ENCODE results near the gene RFC5.

The RFC5 gene

DNA sequence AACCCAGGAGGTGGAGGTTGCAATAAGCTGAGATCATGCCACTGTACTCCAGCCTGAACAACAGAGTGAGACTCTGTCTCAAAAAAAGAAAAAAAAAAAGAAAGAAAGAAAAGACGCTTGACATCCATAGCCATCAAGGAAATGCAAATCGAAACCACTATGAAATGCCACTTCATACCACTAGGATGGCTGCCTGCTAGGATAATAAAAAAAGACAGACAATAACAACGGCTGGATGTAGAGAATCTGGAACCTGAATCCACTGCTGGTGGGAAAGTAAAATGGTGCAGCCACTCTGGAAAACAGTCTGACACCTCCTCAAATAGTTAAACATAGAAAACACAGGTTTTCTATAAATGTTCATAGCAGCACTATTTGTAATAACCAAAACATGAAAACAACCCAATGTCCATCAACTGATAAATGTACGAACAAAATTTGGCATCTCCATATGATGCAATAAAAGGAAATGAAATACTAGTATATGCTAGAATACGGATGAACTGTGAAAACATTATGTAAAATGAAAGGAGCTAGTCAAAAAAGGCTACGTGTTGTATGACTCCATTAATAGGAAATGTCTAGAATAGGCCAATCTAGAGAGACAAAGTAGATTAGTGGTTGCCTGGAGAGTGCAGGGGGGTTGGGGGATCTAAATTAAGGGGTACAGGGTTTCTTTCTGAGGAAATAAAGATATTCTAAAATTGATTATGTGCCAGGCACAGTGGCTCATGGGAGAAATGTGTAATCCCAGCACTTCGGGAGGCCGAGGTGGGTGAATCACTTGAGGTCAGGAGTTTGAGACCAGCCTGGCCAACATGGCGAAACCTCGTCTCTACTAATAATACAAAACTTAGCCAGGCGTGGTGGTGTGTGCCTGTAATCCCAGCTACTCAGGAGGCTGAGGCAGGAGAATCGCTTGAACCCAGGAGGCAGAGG is 34.7 kb downstream of the RFC5 start:
- no peak for FAIRE-seq

DNA sequence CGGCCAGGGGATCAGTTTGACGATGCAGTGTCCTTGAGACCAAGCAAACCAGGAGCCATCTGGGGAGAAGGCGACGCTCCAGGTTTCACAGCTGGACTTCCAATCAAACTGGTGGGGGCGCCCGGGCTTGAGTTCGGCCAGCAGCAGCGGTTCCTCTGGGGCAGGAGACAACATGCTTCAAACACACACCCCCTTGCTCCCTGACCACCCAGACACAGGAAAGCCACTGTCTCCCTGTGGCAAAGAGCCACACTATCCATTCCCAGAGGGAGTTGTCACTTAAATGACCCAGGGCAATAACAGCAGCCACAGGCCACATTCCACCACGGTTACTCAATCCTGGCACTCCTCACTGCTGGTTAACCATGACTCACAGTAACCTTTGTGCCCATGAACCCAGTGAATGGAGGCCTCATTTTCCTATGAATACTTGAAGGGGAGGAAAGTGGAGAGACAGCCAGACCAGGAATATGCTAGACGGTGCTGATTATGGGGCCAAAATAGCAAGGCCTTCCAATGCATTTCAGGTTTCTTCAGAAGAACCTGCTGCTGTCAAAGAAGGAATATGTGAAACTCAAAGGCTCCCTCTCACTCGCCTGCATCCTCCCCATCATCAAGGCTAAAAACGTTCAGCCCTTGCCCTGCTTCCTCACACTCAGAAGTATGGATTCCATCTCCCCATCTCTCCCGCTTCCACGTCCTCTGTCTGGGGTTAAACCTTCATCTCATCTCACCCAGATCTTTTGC is 36.0 kb downstream of the RFC5 start:
- no peak for FAIRE-seq
- peak; percentile 92 for DNase-seq (ENCODE audit: low spot score)

More for the DNA sequence above, 34.7 kb downstream of the RFC5 start:
- no peak for DNase-seq (ENCODE audit: low spot score)

DNA sequence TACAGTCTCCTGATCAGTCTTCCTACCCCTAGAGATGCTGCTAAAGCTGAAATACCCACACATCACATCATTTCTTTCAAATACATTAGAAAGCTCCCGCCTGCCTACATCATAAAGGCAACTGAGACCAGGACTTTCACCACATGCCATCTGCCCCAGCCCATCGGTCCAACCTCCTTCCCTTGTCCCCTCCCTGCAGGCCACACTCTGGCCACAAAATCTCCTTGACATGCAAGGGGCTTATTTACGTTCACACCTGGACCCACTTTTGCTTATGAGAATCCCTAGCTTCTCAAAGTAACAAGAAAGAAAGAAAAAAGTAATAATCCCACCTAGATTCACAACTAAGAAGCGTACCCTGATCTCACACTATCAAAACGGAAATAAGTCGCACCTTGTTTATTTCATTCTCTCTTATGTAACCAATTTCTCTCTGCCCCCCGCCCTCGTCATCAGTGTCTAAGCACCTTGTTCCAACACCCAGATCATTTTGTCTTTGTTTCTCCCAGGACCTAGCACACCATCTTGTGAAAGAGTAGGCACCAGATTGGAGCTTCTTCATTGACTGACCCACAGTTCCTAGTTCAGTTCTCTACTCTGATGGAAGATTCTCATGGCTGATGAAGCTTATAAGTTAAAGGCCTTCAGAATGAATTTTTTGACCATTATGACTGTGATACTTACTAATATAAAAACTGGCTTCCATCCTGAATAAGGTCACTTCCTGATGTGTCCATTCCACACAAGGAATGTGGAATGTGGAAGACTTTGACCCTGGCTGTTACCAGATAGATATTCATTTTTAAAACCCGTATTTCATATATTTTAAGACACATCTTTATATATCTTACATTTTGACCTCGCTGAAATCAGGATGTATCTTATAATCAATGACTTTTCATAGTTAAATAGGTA is 36.8 kb downstream of the RFC5 start:
- DNase-seq (ENCODE audit: low spot score): no peak
- FAIRE-seq: no peak

DNA sequence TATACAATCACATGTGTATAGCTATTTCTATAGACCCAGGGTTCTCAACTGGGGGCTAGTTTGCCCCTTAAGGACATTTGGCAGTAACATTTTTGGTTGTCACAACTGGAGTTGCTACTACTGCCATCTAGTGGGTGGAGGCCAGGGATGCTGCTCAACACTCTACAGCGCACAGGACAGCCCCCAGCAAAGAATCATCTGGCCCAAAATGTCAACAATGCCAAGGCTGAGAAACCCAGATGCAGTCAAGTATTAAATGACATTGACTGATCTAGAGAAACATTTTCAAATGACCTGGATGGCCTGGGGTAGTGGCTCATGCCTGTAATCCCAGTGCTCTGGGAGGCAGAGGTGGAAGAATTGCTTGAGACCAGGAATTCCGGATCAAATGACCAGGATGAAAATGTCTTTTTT is 38.6 kb downstream of the RFC5 start:
- DNase-seq (ENCODE audit: low spot score) (peak; percentile 45), FAIRE-seq (no peak)

DNA sequence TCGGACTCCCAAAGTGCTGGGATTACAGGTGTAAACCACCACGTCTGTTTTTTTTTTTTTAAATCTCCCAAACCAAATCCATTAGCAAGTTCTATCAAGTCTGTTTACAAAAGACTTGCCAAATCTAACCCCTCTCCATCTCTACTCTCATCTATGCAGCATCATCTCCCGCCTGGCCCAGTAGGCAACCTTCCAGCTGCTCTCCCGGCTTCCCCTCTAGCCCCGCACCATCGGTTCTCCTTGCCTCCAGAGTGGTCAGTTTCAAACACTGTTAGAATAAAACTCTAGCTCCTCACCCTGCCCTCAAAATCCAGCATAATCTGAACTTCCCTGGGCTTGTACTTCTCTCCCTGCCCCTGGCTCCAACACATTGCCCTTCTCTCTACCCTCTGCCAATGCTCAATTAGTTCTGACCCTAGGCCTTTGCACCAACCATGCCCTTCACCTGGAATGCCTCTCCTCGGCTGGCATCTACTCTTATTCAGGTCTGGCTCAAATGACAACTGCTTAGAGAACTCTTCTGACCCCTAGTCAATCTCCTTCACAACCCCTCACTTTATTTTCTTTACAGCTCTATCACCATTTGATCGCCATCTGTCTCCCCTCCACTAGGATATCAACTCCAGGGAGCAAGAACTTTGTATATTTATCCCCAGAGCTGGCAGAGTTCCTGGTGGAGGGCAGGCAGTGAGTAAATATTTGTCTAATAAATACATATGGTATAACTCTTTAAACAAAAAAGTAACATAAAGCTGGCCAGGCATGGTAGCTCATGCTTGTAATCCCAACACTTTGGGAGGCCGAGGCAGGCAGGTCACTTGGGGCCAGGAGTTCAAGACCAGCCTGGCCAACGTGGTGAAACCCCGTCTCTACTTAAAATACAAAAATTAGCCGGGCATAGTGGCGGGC is 39.6 kb downstream of the RFC5 start:
- FAIRE-seq: no peak
- DNase-seq (ENCODE audit: low spot score): no peak

DNA sequence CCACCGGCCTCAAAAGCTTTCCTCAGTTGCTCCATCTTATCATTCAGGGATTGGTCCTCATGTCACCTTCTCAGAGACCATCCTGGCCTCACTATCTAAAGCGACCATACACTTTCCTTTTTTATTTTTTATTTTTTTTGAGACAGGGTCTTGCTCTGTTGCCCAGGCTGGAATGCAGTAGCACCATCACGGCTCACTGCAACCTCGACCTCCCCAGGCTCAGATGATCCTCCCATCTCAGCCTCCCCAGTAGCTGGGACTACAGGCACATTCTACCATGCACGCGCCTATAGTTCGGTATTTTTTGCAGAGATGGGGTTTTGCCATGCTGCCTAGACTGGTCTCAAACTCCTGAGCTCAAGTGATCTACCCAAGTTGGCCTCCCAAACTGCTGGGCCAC is 41.7 kb downstream of the RFC5 start:
- FAIRE-seq: no peak
- DNase-seq (ENCODE audit: low spot score): no peak

DNA sequence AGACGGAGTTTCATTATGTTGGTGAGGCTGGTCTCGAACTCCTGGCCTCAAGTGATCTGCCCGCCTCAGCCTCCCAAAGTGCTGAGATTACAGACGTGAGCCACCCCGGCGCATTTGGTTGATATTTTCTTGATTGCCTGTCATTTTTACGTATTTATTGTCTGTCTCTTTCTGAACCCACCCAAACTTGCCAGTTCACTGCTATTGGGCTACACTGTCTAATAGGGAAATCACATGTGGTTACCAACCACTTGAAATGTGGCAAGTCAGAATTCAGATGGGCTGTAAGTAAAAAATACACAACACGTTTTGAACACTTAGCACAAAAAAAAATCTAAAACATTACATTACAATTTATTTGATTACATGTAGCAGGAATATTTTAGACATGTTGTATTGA is 42.4 kb downstream of the RFC5 start:
- FAIRE-seq (no peak), DNase-seq (ENCODE audit: low spot score) (no peak)

DNA sequence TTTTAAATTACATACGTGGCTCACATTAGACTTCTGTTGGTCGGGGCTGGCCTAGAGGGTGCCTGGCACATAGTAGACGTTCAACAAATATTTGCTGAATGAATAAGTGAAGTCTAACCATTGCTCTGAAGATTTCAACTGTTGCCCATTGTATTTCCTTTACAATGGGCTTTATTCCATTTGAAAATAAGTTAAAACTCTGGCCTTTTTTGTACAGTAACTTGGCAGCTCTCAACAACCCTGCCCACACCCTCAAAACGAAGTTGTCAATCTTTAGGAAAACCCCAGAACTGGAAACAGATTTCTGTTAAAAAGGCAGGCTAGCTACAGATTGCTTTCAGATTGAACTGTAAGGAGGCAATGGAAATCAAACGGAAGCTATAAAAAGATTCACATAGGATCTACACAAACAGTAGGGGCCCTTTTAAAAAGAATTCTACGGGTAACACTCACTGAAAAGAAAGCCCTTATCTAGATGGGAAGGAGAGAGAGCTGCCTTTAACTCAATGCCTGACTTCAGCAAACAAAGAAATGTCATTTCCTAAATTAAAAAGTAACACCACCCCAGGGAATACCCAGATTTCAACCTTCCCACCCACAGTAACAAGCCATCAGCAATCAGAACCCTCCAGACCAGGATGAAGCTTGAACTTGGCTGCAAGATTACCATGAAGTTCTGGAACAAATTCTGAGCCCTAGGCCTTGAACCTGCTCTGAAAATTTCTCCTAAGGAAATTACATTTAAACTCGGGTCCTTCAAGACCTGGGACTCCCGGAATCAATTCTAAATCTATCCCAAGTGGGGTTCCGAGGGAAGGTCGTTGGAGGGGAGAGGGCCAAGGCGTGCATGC is 43.1 kb downstream of the RFC5 start:
- no peak for FAIRE-seq
- no peak for DNase-seq (ENCODE audit: low spot score)

DNA sequence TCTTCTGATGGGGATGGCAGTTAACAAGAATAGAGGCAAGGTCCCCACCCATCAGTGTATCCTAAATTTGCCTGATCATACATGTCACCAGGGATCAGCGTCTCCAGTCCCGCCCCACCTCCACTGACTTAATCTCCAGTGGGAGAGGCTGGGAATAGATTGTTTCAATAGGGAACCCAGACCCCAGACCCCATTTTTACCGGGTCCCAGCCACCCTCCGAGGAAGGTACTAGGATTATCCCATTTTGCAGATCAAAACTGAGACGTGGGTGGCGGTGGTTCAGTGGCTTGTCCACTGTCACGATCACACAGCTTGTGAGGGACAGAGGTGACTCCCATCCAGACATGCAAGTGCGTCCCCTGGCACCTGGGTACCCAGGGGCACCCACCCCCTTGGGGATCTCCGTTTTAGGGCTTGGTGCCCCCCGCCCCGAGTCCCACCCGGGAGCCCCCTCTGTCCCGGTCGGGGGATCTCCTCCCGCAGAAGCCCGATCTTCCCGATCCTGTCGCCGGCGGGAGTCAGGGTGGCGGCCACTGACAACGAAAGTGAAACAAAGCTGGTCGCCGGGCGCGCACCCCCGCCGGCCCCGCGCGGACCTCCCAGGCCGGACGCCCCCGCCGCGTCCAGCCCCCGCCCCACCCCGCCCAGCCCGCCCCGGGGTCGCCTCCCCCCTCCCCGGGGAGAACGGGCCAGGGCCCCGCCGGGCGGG is 44.0 kb downstream of the RFC5 start:
- FAIRE-seq (no peak), DNase-seq (ENCODE audit: low spot score) (peak; percentile 54)

DNA sequence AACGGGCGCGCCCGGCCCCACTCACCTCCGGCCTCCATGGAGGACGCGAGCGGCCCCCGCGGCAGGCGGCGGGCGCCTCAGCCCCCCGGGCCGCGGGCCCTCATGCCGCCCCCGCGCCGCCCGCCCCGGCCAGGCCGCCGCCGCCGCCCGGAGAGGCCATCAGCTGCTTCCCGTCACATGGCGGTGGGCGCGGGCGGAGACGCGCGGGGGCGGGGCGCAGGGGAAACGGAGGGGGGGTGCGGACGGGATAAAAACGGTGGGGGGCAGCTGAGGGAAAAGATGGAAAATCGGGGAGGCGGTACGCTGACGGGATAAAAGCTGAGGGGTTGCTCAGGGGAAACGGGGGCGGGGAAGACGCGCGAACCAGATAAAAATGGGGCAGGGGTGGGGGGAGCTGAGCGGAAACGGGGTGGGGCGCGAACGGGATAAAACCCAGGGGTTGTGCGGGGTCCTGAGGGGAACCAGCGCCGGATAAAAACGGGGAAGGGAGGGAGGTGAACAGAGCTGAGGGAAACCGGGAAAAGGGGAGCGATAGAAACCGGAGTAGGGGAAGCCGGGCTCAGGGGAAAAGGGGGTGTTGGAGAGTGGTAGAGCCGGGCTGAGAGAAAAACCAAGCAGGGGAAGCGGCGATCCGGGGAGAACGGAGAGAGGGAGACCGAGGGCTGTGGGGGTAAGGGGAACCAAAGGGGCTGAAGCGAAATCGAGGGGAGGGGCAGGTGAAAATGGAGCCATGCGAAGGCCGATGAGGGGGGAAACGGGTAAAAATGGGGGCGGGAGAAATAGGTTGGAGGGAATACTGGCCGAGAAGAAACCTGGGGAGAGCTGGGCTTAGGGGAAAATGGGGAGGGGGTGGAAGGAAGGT is 44.7 kb downstream of the RFC5 start, which contains the start of gene WSB2:
Gene WSB2, minus strand, starts transcription at position 169 of the 862 bp plus-strand sequence. Its CDS starts 131 bp downstream, at position 38.
- peak; percentile 73 for DNase-seq (ENCODE audit: low spot score)
- no peak for FAIRE-seq

DNA sequence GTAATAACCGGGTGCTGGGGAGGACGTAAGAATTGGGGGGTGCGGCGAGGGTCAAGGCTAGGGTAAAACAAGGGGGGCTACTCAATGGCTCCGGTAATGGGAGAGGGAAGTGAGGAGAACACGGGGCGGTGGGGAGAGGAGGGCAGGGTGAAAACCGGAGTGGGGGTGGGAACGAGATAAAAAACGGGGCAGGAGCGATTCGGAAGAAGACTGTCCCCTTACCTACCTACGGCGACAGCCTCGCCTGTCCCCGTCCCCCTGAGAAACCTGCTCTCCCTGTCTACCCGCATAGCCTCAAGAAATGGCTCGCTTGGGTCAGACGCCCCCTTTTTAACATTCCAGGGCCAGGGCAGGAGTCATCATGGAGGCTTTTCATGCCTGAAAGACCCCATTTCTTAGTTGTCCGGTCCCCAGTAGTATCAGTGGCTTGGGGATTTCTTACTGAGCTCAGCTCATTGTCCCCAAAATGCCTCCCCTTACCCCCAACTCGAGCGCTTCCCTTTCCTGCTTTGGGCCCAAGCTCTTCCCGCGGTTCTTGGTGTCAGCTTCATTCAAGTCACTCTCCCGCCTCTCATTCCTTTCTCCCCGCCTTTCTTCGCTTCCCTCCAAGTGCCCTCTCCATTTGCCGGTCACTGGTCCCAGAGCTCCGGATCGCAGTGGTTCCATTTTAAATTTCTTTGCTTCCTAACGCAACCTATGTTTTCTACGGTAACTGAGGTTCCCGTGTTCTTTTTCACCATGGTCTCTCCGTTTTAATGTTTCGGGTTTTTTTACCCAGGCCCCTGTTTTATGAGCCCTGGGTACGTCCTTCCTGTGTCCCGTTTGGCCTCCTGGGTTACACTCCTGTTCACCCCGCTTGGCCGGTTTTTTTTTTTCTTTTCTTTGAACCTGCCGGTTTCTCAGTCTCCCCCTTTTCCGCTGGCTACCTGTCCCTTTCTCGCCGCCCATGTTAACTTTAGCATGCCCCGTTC is 45.7 kb downstream of the RFC5 start:
- DNase-seq (ENCODE audit: low spot score) (peak; percentile 69), FAIRE-seq (no peak)

DNA sequence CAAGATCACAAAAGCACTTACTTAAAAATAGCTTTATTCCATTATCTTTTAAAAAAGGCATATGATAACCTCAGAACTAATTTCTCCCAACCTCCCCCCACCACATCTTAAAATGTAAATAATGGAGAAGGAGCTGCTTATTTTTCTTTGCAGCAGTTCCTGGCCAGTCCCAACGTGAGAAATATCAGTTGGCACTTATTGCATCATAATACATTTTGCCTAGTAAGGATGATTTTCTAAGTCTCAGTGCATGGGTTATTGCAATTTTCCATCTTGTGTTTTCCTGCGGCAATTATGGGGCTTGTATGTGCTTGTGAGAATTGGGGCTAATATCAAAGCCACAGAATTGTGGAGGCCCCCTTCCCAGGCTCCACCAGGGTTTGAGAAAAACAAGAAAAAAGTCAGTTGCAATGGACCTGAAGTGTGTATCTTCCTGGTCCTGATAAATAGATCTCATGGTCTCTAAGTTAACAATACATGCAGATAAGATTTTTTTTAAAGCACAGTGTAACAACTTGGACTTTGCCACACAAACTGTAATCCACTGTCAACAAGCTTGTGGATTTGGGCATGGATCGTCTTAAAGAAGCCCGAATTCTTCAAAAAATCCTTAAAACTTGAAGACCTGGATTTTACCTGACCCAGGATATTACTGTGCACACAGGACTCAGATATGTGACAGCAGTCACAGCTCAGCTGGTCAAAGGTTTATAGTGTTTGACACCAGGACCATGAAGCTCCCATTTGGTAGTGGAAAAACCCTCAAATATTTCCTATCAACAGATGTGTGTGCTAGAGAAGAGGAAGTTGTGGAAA is 47.3 kb downstream of the RFC5 start:
- no peak for FAIRE-seq
- no peak for DNase-seq (ENCODE audit: low spot score)

DNA sequence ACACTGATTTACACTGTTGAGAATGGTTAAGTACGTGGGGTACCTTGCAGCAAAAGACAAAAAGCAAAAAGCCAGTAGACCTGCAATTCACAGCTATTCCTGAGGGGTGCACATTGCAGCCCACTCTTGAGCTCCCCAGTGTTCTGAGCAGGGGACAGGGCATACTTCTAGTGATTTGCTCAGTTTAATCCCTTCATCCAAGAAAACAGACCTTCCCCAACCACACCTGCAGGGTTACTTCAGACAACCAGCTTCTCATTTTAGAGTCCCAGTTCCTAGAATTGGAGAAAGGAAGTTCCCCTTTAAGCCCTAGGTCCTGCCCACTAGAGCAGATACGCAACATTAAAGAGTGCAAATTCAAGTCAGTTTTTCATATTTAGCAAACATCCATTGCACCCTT is 48.1 kb downstream of the RFC5 start:
- no peak for DNase-seq (ENCODE audit: low spot score)
- FAIRE-seq: no peak

DNA sequence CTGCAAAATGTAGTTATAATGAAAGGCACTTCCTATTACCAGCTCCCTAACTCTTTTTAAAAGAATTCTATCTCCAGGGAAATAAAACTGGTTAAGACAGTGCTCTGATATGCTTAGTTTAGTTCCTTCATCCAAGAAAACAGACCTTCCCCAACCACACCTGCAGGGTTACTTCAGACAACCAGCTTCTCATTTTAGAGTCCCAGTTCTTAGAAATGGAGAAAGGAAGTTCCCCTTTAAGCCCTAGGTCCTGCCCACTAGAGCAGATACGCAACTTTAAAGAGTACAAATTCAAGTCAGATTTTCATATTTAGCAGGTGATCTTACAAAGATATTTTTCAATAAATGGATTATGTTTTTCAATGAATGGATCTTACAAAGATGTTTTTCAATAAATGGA is 48.9 kb downstream of the RFC5 start:
- DNase-seq (ENCODE audit: low spot score) (no peak), FAIRE-seq (no peak)

DNA sequence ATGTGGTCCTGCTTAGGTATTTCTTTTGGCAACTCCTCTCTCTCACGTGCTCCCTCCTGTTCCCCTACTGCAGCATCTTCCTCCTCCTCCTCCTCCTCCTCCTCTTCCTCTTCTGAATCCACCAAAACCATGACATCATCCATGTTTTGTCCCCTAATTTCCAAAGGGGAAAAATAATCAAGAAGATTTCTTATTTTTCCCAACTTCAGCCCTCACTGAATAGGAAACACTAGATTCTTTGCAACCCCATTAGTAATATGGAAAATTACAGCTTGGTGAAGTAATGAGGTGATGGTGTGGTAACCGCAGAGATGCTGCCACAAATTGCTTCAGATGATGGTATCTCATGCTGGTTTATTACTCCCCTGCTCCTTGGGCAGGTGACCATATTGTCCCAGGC is 51.9 kb downstream of the RFC5 start:
- DNase-seq (ENCODE audit: low spot score) (no peak), FAIRE-seq (no peak)

DNA sequence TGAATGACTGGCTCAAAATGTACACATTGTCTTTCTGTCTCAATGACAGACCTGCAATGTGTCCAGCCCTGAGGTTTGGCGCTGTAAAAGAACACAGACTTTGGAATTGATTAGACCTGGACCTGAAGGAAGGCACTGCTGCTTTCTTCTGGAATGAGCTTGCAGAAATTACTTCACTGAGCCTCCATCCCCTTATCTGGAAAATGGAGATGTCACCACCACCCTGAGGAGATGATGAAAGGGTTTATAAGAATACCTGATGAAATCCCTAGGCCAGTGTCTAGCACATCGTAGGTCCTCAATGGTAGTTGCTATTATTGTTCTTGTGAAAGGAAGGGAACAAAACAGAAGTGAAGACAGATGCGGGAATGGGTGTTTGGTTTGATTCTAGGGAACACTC is 54.1 kb downstream of the RFC5 start:
- no peak for FAIRE-seq
- no peak for DNase-seq (ENCODE audit: low spot score)
